Measurements from ENCODE around the gene ASXL3.

Gene ASXL3

DNA sequence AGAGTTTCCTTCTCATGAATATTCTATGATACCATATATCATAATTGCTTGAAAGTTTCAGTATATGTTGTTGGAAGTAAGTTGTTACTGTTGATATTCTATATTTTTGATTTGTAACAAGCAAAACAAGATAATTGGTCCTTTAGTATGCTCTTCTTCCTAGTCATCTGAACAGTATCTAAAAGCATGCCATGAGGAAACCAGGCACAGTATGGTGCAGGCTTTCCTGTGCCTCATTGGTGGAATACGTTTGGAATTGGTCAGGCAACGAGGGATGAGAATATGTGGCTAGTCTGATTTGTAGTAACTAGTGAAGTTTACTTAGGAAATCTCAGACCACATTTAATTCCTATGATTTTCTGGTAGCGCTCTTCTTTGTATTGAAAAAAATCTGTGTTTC, 22.8 kb downstream of the ASXL3 start:
- TF ChIP-seq, protein P1, sequence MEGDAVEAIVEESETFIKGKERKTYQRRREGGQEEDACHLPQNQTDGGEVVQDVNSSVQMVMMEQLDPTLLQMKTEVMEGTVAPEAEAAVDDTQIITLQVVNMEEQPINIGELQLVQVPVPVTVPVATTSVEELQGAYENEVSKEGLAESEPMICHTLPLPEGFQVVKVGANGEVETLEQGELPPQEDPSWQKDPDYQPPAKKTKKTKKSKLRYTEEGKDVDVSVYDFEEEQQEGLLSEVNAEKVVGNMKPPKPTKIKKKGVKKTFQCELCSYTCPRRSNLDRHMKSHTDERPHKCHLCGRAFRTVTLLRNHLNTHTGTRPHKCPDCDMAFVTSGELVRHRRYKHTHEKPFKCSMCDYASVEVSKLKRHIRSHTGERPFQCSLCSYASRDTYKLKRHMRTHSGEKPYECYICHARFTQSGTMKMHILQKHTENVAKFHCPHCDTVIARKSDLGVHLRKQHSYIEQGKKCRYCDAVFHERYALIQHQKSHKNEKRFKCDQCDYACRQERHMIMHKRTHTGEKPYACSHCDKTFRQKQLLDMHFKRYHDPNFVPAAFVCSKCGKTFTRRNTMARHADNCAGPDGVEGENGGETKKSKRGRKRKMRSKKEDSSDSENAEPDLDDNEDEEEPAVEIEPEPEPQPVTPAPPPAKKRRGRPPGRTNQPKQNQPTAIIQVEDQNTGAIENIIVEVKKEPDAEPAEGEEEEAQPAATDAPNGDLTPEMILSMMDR (IDR thresholded peaks at IDR 0.05; ENCODE audit: low read depth, low read length): no peak

DNA sequence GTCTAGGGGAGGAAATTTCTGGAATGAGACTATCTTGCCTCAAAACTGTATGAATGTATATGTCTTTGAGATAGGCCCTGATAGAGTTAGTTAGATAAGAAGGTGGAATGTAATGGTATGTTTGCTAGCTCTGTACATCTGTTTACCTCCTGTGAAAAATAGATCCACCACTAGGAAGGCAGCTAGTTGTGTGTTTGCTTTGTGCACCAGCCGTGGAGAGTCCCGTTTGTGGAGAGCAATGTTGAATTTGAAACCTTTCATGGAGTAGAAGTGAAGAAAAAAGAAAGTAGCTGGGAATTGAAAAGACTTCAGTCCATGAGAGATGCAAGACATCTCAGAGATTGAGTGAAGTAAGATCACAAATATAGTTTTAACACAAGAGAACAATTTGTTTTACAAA, 25.4 kb downstream of the ASXL3 start:
- TF ChIP-seq, protein P1 (IDR thresholded peaks at IDR 0.05; ENCODE audit: low read depth, low read length): no peak
- no peak for DNase-seq (ENCODE audit: extremely low read depth, low read depth)

More for the DNA sequence above, 22.8 kb downstream of the ASXL3 start:
- no peak for DNase-seq (ENCODE audit: extremely low read depth, low read depth)

DNA sequence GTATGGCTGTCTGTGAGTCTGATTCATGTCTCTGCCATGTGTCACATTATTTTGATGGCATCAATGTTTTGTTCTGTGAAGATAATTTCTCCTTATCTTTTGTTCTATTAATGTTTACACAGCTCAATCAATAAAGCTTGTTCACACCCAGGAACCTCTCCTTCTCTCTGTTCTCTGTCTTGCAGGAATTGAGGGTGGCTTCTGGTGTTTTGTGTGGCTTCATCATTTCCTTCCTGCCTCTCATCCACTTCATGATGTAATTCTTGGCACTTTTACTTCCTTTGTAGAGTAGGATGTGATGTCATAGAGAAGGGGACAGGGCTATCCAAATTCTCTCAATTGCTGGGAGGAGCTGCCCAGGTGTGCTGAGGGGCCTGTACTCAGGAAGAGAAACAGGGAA, 27.2 kb downstream of the ASXL3 start:
- no peak for DNase-seq (ENCODE audit: extremely low read depth, low read depth)
- TF ChIP-seq, protein P1 (IDR thresholded peaks at IDR 0.05; ENCODE audit: low read depth, low read length): no peak

DNA sequence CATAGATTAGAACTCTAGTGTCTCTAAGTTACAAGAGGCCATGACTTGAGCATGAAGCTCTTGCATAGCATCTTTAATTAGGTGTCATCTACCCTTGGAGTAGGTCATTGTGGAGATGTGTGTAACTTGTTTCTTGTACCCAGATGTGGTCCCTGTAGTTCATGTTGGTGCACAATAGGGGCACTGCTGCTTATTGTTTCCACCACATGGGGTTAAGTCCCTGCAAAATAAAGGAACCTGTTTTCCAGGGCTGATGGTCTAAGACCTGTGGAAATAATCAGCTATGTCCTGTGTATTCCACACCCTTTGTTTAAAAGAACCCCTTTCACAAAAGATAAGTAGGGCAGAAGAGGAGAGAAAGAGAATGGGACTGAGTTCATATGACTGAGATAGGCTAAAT, 28.6 kb downstream of the ASXL3 start:
- TF ChIP-seq, protein P1 (IDR thresholded peaks at IDR 0.05; ENCODE audit: low read depth, low read length): no peak
- DNase-seq (ENCODE audit: extremely low read depth, low read depth): no peak

DNA sequence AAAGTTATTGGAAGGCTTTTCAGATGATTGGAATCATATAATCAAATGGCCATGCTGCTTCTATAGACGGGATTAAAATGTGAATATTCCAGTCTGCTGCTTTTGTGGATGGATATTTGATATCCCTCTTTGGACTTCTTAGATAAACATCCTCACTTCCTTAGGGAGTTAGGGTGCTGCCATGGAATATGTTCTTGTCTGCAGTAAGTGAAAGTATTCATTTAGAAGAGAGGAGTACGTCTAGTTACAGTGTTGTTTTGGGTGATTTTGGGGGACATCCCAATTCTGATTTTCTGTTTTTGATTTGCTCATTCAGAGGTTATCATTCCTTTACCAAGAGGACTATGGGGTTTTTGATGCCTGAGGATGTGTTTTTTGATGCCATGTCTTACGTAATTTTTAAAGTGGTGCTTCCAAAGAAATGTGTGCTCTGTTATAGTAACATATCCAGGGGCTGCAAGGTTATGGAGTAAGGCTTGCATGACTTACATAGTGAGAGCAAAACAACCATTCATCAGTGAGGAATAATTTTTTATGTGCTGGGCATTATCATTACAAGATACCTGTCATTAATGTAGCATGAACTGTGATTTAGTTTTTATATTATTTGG, 33.6 kb downstream of the ASXL3 start:
- TF ChIP-seq, protein P1 (IDR thresholded peaks at IDR 0.05; ENCODE audit: low read depth, low read length): no peak
- DNase-seq (ENCODE audit: extremely low read depth, low read depth): no peak

DNA sequence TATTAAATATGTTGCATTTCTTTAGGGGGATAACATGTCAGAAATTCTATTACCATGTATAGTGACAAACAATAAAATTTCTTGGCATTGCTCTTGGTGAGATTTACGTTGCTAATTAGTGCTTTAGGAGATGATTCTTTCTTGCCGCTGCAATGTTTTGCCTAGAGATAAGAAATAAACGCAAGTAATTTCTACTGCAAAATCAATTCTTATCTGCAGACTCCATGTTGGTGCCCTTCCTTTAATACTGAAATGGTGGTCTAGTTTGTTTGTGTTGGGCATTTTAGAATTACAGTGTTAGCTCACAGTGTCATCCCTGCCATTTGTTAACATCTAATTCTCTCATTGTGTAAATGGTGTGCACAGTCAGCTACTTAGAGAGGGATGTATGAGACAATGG, 34.6 kb downstream of the ASXL3 start:
- TF ChIP-seq, protein P1 (IDR thresholded peaks at IDR 0.05; ENCODE audit: low read depth, low read length): no peak
- no peak for DNase-seq (ENCODE audit: extremely low read depth, low read depth)

DNA sequence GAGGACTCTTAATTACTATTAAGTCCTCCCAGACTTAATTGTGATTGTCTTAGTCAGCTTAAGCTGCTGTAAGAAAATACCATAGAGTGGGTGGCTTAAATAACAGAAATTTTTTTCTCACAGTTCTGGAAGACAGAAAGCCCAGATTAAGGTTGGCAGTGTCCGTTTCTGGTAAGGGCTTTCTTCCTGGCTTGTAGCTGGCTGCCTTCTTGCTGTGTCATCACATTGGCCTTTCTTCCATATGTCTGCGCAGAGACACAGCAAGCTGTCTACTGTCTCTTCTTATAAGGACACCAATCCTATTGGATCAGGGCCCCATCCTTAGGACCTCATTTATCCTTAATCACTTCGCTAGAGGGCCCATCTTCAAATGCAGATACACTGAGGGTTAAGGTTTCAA, 38.5 kb downstream of the ASXL3 start:
- TF ChIP-seq, protein P1 (IDR thresholded peaks at IDR 0.05; ENCODE audit: low read depth, low read length): no peak
- no peak for DNase-seq (ENCODE audit: extremely low read depth, low read depth)
